Choroid plexus epithelial cell (primary cell): Measurements from ENCODE around the gene CDH18.

Experiments
- DNase-seq: peaks from one replicate; pipeline ENCODE4 v3.0.0-alpha.2; 2010; ENCODE audit warnings: low read depth
- H3K4me3 ChIP-seq: 2 replicates; pipeline ENCODE4 v1.5.1; 2011; ENCODE audit warnings: low read depth, mild to moderate bottlenecking, control low read depth, low read length, moderate library complexity
- TF ChIP-seq, protein P1 (sequence below): conservative IDR thresholded peaks from 2 replicates; pipeline ENCODE4 v1.5.1; 2011; ENCODE audit warnings: low read depth, mild to moderate bottlenecking, control low read depth, inconsistent platforms, low read length, moderate library complexity

CDH18 gene

DNA sequence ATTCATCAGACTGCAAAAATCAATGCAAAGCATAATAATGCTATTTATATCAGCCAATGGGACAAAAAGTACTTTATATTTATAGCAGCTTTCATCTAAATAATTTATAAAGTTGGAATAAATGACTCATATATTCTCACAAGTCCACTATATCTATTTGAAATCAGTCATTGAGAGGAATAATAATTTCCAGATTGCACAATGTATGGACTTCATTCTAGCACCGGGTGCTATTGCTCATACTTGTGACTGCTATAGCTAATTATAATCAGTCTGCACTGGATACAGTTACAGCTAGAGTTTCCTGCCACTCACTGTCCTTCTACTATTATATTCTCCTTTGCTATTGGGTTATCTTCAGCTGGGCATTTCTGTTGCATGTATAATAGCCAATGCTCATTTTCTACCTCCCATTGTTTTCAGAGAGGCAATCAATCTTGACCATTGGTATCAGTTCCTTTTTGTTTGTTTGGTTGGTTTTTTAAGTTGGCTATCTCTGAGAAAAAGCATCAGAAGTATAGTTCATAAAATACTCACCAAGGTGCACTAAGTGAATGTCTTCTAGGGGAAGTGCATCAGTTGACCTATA is 1.9 kb downstream of the CDH18 start:
- H3K4me3 ChIP-seq: no peak overlapping the region
- DNase-seq: peak; percentile 8
- TF ChIP-seq, protein P1, sequence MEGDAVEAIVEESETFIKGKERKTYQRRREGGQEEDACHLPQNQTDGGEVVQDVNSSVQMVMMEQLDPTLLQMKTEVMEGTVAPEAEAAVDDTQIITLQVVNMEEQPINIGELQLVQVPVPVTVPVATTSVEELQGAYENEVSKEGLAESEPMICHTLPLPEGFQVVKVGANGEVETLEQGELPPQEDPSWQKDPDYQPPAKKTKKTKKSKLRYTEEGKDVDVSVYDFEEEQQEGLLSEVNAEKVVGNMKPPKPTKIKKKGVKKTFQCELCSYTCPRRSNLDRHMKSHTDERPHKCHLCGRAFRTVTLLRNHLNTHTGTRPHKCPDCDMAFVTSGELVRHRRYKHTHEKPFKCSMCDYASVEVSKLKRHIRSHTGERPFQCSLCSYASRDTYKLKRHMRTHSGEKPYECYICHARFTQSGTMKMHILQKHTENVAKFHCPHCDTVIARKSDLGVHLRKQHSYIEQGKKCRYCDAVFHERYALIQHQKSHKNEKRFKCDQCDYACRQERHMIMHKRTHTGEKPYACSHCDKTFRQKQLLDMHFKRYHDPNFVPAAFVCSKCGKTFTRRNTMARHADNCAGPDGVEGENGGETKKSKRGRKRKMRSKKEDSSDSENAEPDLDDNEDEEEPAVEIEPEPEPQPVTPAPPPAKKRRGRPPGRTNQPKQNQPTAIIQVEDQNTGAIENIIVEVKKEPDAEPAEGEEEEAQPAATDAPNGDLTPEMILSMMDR: no peak

DNA sequence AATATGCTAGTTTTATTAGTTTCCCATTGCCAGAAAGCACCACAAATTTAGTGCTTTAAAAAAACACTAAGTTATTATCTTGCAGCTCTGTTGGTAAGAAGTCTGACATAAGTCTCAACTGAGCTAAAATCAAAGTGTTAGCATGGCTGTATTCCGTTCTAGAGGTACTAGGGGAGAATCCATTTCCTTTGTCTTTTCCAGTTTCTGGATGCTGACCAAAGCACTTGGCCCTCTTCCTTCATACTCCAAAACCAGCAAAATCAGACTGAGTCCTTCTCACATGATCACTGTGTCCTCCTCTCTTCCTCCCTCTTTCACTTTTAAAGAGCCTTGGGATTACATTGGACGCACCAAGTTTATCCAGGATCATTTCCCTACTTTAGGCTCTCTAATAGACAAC is 9.5 kb downstream of the CDH18 start:
- DNase-seq: no peak
- TF ChIP-seq, protein P1: no peak
- H3K4me3 ChIP-seq: no peak overlapping the region

- DNase-seq: no peak
- TF ChIP-seq, protein P1: no peak
- no peak overlapping the region for H3K4me3 ChIP-seq
These were observed 10.9 kb downstream of the CDH18 start for GRCh38 chr5:19977099-19977498.

DNA sequence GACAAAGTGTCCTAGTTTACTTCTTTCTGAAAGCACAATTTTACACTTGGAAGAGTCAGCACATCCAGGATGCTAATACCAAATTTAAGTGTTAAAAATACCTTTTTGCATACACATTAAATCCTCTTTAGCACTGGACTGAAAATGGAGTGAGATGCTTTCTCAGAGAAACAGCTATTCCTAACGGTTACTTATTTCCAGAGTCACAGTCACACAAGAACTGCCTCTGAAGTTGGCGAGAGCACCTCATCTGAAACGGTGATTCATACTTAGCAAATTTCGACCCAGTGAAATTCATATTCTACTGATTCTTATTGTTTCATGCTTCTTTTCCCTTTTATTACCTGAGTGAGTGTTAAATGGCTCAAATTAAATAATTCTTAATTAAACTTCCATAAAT is 12.2 kb downstream of the CDH18 start:
- no peak overlapping the region for H3K4me3 ChIP-seq
- DNase-seq: no peak
- TF ChIP-seq, protein P1: no peak

- TF ChIP-seq, protein P1: no peak
- DNase-seq: no peak
- H3K4me3 ChIP-seq: no peak overlapping the region
These were observed 27.5 kb downstream of the CDH18 start for GRCh38 chr5:19960451-19960850.

DNA sequence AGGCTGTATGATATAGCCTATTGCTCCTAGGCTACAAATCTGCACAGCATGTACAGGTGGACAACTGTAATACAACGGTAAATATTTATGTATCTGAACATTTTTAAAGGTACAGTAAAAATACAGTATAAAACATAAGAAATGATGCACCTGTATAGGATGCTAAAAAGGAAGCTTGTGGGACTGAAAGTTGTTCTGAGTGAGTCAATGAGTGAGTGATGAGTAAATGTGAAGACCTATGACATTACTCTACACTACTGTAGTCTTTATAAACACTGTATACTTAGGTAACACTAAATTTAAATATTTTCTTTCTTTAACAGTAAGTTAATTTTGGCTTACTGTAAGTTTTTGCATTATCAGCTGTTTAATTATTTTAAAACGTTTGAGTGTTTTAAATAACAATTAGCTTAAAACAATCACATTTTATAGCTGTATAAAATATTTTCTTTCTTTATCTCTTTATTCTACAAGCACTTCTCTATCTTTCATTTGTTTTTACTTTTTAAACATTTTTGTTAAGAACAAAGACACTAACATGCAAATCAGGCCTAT is 28.1 kb downstream of the CDH18 start:
- no peak for DNase-seq
- H3K4me3 ChIP-seq: no peak overlapping the region
- TF ChIP-seq, protein P1: no peak

- TF ChIP-seq, protein P1: no peak
- no peak overlapping the region for H3K4me3 ChIP-seq
- DNase-seq: no peak
These were observed 37.1 kb downstream of the CDH18 start for GRCh38 chr5:19950897-19951296.
